GM23338 (cell line): ENCODE measurements around the gene MAD2L1BP.

Source experiments
- CREB1 ChIP-seq: fragments of 250-450 bp; sonication (Bioruptor Pico); IDR thresholded peaks from 2 replicates; pipeline ENCODE4 v1.5.0; 2020; ENCODE audit warnings: low read depth, mild to moderate bottlenecking, moderate library complexity
- EZH2 ChIP-seq: fragments of 200-600 bp; sonication (generic); IDR thresholded peaks from one replicate; pipeline ENCODE4 v1.8.0; 2017; ENCODE audit warnings: antibody characterized with exemption, mild to moderate bottlenecking, low read depth; ENCODE audit not compliant: unreplicated experiment
- EZH2phosphoT487 ChIP-seq: fragments of 200-600 bp; sonication (generic); IDR thresholded peaks from one replicate; pipeline ENCODE4 v1.8.1; 2018; ENCODE audit warnings: antibody characterized with exemption; ENCODE audit not compliant: unreplicated experiment
- JUNB ChIP-seq: IDR thresholded peaks from one replicate; pipeline ENCODE4 v1.6.1; 2016; ENCODE audit warnings: antibody characterized with exemption; ENCODE audit not compliant: unreplicated experiment
- NANOG ChIP-seq: IDR thresholded peaks from 2 replicates; pipeline ENCODE4 v1.6.1; 2016; ENCODE audit warnings: antibody characterized with exemption, borderline replicate concordance
- POLR2AphosphoS5 ChIP-seq: IDR thresholded peaks from 2 replicates; pipeline ENCODE4 v1.6.1; 2016; ENCODE audit warnings: antibody characterized with exemption, low read depth
- ZNF331 ChIP-seq: fragments of 250-450 bp; sonication (Bioruptor Pico); IDR thresholded peaks from 2 replicates; pipeline ENCODE4 v1.5.0; 2020; ENCODE audit warnings: low read depth, mild to moderate bottlenecking, moderate library complexity
- TF ChIP-seq, protein P1 (sequence below), 2 experiments: fragments of 200-600 bp in 1 of 2; sonication (generic) in 1 of 2; conservative IDR thresholded peaks; 2 replicates each; pipeline versions ENCODE4 v1.5.1 to v1.6.1; 2016 to 2017; ENCODE audit warnings: antibody characterized with exemption in 2 of 2, low read depth in 2 of 2, mild to moderate bottlenecking in 2 of 2, moderate library complexity in 1 of 2
- TF ChIP-seq, protein P2 (sequence below): IDR thresholded peaks from one replicate; pipeline ENCODE4 v1.6.1; 2018; ENCODE audit warnings: antibody characterized with exemption; ENCODE audit not compliant: unreplicated experiment
- TF ChIP-seq, protein P3 (sequence below): IDR thresholded peaks from 2 replicates; pipeline ENCODE4 v1.6.1; 2016; ENCODE audit warnings: antibody characterized with exemption
- TF ChIP-seq, protein P4 (sequence below): fragments of 250-450 bp; sonication (Bioruptor Pico); IDR thresholded peaks from 2 replicates; pipeline ENCODE4 v1.5.0; 2020; ENCODE audit warnings: mild to moderate bottlenecking, moderate library complexity

DNA sequence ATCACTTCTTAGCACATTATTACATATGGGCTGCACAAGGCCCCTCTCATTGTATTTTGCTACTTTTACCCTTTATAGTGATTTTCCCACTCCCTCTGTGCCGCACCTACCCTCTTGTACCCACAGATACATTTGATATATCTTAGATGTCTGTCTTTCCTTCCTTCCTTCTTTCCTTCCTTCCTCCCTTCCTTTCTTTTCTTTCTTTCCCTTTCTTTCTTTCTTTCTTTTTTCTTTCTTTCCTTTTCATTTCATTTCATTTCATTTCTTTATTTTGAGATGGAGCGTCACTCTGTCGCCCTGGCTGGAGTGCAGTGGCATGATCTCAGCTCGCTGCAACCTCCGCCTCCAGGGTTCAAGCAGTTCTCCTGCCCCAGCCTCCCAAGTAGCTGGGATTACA lies 47.4 kb upstream of the MAD2L1BP start:
- TF ChIP-seq, protein P1, sequence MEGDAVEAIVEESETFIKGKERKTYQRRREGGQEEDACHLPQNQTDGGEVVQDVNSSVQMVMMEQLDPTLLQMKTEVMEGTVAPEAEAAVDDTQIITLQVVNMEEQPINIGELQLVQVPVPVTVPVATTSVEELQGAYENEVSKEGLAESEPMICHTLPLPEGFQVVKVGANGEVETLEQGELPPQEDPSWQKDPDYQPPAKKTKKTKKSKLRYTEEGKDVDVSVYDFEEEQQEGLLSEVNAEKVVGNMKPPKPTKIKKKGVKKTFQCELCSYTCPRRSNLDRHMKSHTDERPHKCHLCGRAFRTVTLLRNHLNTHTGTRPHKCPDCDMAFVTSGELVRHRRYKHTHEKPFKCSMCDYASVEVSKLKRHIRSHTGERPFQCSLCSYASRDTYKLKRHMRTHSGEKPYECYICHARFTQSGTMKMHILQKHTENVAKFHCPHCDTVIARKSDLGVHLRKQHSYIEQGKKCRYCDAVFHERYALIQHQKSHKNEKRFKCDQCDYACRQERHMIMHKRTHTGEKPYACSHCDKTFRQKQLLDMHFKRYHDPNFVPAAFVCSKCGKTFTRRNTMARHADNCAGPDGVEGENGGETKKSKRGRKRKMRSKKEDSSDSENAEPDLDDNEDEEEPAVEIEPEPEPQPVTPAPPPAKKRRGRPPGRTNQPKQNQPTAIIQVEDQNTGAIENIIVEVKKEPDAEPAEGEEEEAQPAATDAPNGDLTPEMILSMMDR (conservative IDR thresholded peaks at IDR 0.05; ENCODE audit: low read depth in 2 of 2): no peak
- TF ChIP-seq POLR2AphosphoS5 (no peak), EZH2phosphoT487 (no peak), EZH2 (no peak), NANOG (no peak), JUNB (no peak), CREB1 (no peak), ZNF331 (CRISPR knock-in tag) (no peak)
- TF ChIP-seq, protein P2, sequence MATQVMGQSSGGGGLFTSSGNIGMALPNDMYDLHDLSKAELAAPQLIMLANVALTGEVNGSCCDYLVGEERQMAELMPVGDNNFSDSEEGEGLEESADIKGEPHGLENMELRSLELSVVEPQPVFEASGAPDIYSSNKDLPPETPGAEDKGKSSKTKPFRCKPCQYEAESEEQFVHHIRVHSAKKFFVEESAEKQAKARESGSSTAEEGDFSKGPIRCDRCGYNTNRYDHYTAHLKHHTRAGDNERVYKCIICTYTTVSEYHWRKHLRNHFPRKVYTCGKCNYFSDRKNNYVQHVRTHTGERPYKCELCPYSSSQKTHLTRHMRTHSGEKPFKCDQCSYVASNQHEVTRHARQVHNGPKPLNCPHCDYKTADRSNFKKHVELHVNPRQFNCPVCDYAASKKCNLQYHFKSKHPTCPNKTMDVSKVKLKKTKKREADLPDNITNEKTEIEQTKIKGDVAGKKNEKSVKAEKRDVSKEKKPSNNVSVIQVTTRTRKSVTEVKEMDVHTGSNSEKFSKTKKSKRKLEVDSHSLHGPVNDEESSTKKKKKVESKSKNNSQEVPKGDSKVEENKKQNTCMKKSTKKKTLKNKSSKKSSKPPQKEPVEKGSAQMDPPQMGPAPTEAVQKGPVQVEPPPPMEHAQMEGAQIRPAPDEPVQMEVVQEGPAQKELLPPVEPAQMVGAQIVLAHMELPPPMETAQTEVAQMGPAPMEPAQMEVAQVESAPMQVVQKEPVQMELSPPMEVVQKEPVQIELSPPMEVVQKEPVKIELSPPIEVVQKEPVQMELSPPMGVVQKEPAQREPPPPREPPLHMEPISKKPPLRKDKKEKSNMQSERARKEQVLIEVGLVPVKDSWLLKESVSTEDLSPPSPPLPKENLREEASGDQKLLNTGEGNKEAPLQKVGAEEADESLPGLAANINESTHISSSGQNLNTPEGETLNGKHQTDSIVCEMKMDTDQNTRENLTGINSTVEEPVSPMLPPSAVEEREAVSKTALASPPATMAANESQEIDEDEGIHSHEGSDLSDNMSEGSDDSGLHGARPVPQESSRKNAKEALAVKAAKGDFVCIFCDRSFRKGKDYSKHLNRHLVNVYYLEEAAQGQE: no peak
- TF ChIP-seq, protein P3, sequence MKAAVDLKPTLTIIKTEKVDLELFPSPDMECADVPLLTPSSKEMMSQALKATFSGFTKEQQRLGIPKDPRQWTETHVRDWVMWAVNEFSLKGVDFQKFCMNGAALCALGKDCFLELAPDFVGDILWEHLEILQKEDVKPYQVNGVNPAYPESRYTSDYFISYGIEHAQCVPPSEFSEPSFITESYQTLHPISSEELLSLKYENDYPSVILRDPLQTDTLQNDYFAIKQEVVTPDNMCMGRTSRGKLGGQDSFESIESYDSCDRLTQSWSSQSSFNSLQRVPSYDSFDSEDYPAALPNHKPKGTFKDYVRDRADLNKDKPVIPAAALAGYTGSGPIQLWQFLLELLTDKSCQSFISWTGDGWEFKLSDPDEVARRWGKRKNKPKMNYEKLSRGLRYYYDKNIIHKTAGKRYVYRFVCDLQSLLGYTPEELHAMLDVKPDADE: no peak
- TF ChIP-seq, protein P4, sequence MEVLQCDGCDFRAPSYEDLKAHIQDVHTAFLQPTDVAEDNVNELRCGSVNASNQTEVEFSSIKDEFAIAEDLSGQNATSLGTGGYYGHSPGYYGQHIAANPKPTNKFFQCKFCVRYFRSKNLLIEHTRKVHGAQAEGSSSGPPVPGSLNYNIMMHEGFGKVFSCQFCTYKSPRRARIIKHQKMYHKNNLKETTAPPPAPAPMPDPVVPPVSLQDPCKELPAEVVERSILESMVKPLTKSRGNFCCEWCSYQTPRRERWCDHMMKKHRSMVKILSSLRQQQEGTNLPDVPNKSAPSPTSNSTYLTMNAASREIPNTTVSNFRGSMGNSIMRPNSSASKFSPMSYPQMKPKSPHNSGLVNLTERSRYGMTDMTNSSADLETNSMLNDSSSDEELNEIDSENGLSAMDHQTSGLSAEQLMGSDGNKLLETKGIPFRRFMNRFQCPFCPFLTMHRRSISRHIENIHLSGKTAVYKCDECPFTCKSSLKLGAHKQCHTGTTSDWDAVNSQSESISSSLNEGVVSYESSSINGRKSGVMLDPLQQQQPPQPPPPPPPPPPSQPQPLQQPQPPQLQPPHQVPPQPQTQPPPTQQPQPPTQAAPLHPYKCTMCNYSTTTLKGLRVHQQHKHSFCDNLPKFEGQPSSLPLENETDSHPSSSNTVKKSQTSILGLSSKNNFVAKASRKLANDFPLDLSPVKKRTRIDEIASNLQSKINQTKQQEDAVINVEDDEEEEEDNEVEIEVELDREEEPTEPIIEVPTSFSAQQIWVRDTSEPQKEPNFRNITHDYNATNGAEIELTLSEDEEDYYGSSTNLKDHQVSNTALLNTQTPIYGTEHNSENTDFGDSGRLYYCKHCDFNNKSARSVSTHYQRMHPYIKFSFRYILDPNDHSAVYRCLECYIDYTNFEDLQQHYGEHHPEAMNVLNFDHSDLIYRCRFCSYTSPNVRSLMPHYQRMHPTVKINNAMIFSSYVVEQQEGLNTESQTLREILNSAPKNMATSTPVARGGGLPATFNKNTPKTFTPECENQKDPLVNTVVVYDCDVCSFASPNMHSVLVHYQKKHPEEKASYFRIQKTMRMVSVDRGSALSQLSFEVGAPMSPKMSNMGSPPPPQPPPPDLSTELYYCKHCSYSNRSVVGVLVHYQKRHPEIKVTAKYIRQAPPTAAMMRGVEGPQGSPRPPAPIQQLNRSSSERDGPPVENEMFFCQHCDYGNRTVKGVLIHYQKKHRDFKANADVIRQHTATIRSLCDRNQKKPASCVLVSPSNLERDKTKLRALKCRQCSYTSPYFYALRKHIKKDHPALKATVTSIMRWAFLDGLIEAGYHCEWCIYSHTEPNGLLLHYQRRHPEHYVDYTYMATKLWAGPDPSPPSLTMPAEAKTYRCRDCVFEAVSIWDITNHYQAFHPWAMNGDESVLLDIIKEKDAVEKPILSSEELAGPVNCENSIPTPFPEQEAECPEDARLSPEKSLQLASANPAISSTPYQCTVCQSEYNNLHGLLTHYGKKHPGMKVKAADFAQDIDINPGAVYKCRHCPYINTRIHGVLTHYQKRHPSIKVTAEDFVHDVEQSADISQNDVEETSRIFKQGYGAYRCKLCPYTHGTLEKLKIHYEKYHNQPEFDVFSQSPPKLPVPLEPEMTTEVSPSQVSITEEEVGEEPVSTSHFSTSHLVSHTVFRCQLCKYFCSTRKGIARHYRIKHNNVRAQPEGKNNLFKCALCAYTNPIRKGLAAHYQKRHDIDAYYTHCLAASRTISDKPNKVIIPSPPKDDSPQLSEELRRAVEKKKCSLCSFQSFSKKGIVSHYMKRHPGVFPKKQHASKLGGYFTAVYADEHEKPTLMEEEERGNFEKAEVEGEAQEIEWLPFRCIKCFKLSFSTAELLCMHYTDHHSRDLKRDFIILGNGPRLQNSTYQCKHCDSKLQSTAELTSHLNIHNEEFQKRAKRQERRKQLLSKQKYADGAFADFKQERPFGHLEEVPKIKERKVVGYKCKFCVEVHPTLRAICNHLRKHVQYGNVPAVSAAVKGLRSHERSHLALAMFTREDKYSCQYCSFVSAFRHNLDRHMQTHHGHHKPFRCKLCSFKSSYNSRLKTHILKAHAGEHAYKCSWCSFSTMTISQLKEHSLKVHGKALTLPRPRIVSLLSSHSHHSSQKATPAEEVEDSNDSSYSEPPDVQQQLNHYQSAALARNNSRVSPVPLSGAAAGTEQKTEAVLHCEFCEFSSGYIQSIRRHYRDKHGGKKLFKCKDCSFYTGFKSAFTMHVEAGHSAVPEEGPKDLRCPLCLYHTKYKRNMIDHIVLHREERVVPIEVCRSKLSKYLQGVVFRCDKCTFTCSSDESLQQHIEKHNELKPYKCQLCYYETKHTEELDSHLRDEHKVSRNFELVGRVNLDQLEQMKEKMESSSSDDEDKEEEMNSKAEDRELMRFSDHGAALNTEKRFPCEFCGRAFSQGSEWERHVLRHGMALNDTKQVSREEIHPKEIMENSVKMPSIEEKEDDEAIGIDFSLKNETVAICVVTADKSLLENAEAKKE: no peak
